Measurements from ENCODE around the gene RBBP7. TPM values are rescaled to one million over a fixed set of nuclear protein-coding genes. Genes with fewer than 3 reads are reported as not detected.

The RBBP7 gene
- total RNA-seq, 1 experiment from 2014 or later: 260 TPM

- DNase-seq (ENCODE audit: low spot score): peak; percentile 28
Observed at GRCh38 chrX:16827225-16827624, 42.9 kb downstream of the RBBP7 start.

DNA sequence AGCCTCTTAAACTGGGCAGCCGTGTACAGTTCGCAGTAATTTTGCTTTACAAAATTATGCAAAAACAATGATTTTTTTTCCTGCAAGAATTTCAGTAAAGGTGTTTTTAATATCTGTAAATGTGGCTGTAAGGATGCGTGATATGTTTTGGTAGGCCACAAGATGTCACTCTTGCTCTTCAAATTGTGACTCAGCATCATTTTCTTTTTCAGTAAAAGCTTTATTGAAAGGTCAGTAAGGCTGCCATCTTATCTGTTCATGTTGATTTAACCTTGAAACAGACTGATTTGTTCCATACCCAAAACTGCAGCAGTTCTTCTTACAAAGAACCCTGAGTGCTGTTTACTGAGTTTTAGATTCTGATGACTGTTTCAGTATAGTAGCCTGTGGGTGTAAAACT lies 44.0 kb downstream of the RBBP7 start:
- peak; percentile 84 for DNase-seq (ENCODE audit: low spot score)

GRCh38 chrX:16825264-16826035 lies 44.7 kb downstream of the RBBP7 start:
- DNase-seq (ENCODE audit: low spot score): no peak

DNA sequence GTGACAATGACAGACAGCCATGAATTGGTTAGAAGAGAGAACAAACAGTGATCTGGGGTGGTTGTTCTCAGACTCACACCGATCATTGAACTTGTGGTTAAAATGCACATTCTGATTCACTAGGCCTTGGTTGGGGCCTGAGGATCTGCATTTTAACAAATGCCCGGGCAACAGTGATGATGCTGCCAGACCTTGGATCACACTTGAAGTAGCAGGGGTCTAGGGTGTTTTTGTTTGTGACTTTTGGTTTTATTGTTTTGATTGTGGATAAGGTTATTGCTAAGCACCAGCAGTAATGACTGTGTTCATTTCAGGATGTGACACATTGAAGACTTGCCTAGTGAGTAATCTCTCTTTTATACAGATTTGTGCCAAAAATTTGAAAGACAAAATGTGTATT lies 47.4 kb downstream of the RBBP7 start:
- DNase-seq (ENCODE audit: low spot score): peak; percentile 69

DNA sequence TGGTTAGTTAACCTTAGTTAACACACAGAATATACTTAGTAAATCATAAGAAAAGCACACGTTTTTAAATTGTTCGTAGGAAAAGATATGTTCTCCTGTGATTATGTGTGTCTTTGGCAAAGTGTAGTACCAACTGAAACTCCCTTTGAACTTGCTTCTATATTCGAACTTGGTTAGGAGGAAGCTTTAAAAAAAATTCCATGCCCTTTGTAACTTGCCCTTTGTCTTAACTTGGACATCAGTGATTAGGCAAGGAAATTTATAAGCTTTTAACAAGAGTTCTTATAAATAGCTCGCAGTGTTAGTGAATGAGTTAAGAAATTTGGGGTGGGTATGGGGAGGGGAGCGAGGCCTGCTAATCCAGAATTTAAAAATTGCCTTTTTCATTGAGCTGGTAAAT lies 50.5 kb downstream of the RBBP7 start:
- DNase-seq (ENCODE audit: low spot score): no peak

- DNase-seq (ENCODE audit: low spot score): no peak
Observed at GRCh38 chrX:16814597-16814996, 55.6 kb downstream of the RBBP7 start.

DNA sequence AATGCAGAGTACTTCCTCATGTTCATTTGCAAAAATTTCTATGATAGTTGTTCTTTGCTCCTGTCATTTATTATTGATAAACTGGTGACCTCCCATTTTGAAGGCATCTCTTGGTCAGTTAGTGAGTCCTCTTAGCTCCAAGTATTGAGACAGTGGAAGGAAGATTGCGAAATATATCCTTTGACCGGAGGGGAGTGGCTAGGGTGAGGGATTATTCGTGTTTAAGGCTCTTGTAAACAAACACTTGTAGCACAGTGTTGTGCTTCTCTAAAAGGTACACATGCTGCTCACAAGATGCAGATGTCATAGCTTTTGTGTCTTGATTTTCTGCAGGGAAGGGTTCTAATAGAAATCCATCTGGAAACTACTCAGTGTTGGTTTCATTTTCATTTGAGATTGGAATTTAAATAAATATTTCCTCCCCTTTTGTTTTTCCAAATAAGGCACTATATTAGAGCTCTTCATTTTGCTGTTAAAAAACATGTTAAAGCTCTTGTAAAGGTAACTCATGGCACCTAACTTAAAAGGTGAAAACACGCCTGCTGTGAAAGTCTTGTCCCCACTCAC lies 62.1 kb downstream of the RBBP7 start:
- DNase-seq (ENCODE audit: low spot score): no peak

DNA sequence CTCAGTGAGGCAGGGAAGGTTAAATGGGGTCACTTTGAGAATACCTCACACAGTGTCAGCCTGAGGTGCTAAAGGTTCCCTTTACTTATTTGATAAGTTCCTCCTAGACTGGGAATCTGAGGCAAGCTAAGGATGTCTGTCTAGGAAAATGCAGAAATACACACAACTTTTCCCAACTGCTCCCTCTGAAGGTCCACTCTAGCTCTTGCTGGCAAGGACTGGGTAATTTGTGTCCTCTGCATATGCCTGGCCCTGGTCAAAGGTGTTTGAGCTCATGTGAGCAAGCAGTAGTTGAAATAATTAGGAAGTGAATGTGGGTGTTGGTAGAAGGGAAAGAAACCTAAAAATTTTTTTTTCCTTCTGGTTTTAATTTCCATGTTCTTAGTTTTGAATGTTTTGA lies 62.6 kb downstream of the RBBP7 start:
- DNase-seq (ENCODE audit: low spot score): no peak

DNA sequence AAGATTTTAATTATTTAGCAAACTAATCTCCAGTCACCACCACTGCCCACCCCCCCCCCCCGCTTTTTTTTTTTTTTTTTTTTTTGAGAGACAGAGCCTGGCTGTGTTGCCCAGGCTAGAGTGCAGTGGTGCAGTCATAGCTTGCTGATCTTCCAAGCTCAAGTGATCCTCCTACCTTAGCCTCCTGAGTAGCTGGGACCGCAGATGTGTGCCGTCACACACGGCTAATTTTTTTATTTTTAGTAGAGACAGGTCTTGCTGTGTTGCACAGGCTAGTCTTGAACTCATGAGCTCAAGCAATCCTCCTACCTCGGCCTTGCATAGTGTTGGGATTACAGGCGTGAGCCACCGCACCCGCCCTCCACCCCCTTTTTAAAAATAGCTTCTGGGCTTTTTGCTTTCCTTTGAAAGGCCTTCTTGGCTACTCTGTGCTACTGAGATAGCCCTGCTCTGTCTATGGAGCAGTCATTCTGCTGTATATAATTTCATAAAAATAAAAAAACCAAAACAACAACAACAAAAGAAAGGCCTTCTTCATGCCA lies 65.2 kb downstream of the RBBP7 start:
- no peak for DNase-seq (ENCODE audit: low spot score)

GRCh38 chrX:16797841-16798240 lies 72.3 kb downstream of the RBBP7 start:
- no peak for DNase-seq (ENCODE audit: low spot score)

GRCh38 chrX:16797358-16797757 lies 72.8 kb downstream of the RBBP7 start:
- DNase-seq (ENCODE audit: low spot score): no peak

DNA sequence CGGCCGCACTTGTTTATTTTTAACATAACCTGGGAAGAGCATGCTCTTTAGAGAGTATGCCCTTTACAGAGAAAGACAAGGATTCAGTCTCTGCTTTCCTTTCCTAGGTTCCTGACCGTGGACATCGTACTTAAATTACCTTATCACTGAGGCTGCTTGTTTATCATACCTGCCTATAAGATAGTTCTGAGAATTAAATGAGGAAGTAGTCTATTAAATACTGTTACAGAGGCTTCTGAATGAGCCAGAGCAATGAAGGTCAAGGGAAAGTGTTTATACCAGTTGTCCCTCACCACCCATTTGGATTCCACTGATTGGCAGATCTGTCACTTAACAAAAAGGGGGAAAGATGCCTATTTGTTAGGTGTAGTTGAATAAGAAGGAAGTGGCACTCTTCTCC lies 73.9 kb downstream of the RBBP7 start:
- DNase-seq (ENCODE audit: low spot score): no peak

Other genes with a start within 250 kb of the RBBP7 start
- not detected in 2 replicates for gene S100G, start 220.2 kb downstream of the RBBP7 start, total RNA-seq (2014; rRNA removed; shearing (Covaris generic))
- gene CTPS2, start 157.7 kb downstream of the RBBP7 start, total RNA-seq (2014; rRNA removed; shearing (Covaris generic)): 30.0 and 32.9 TPM in 2 replicates
- gene SYAP1, start 150.8 kb downstream of the RBBP7 start, total RNA-seq (2014; rRNA removed; shearing (Covaris generic)): 50.1 and 53.8 TPM in 2 replicates
- 14.7 and 21.1 TPM in 2 replicates for gene TXLNG, start 83.9 kb downstream of the RBBP7 start, total RNA-seq (2014; rRNA removed; shearing (Covaris generic))
- gene REPS2, start 76.3 kb upstream of the RBBP7 start, total RNA-seq (2014; rRNA removed; shearing (Covaris generic)): 1.4 and 1.7 TPM in 2 replicates